GM18868 (cell line): ENCODE data around the gene GOLGA8R.
"Not testable (repeated sequence)": the region's sequence is repeated elsewhere in the genome, so short reads cannot be mapped to it uniquely, and the experiment has no call there.

Experiments used
- ATAC-seq: cut with Tn5 transposase; IDR thresholded peaks from one replicate; pipeline ENCODE4 v1.9.1; 2021; ENCODE audit warnings: mild to moderate bottlenecking, moderate library complexity; ENCODE audit not compliant: unreplicated experiment

The GOLGA8R gene

GRCh38 chr15:30355043-30355442, 59.0 kb downstream of the GOLGA8R start:
- ATAC-seq: not testable (repeated sequence)
